Measurements from ENCODE around the gene SPAG6. TPM values are rescaled to one million over a fixed set of nuclear protein-coding genes. Genes with fewer than 3 reads are reported as not detected.
"Not testable (repeated sequence)": the region's sequence is repeated elsewhere in the genome, so short reads cannot be mapped to it uniquely, and the experiment has no call there.

SPAG6 gene
- total RNA-seq, 1 donor from 2014 or later = 0.46 TPM

- Mint-ChIP-seq H3K4me1 (ENCODE audit: unreplicated experiment) (no peaks in the 10 kb centered on the region), H3K27me3 (ENCODE audit: unreplicated experiment) (no peaks in the 10 kb centered on the region), H3K9me3 (ENCODE audit: unreplicated experiment) (no peaks in the 10 kb centered on the region), H3K4me3 (ENCODE audit: unreplicated experiment) (no peak overlapping the region), H3K36me3 (ENCODE audit: low read depth, unreplicated experiment) (no peaks in the 10 kb centered on the region), H3K27ac (ENCODE audit: unreplicated experiment) (no peak overlapping the region)
- DNase-seq (ENCODE audit: low spot score) = no peak
- TF ChIP-seq CTCF (IDR thresholded peaks at IDR 0.05; ENCODE audit: unreplicated experiment) = no peak
These were observed 35.9 kb upstream of the SPAG6 start for GRCh38 chr10:22309180-22310000.

GRCh38 chr10:22310012-22310411 lies 35.3 kb upstream of the SPAG6 start:
- DNase-seq (ENCODE audit: low spot score); H3K4me3 Mint-ChIP-seq (ENCODE audit: unreplicated experiment); H3K27me3 Mint-ChIP-seq (ENCODE audit: unreplicated experiment); H3K4me1 Mint-ChIP-seq (ENCODE audit: unreplicated experiment); H3K9me3 Mint-ChIP-seq (ENCODE audit: unreplicated experiment); H3K27ac Mint-ChIP-seq (ENCODE audit: unreplicated experiment); H3K36me3 Mint-ChIP-seq (ENCODE audit: low read depth, unreplicated experiment): not testable (repeated sequence)

- Mint-ChIP-seq H3K9me3 (ENCODE audit: unreplicated experiment) (no peaks in the 10 kb centered on the region), H3K36me3 (ENCODE audit: low read depth, unreplicated experiment) (no peaks in the 10 kb centered on the region), H3K4me1 (ENCODE audit: unreplicated experiment) (peaks cover 7% of the 10 kb centered on the region), H3K4me3 (ENCODE audit: unreplicated experiment) (no peak overlapping the region), H3K27ac (ENCODE audit: unreplicated experiment) (no peak overlapping the region), H3K27me3 (ENCODE audit: unreplicated experiment) (peaks cover 9% of the 10 kb centered on the region)
- no peak for DNase-seq (ENCODE audit: low spot score)
- TF ChIP-seq CTCF (IDR thresholded peaks at IDR 0.05; ENCODE audit: unreplicated experiment) = no peak
These were observed 34.4 kb upstream of the SPAG6 start for GRCh38 chr10:22310928-22311327.

- no peak for DNase-seq (ENCODE audit: low spot score)
- H3K4me1 Mint-ChIP-seq (ENCODE audit: unreplicated experiment) = peaks cover 17% of the 10 kb centered on the region
- no peak overlapping the region for H3K4me3 Mint-ChIP-seq (ENCODE audit: unreplicated experiment)
- no peak for TF ChIP-seq CTCF (IDR thresholded peaks at IDR 0.05; ENCODE audit: unreplicated experiment)
- H3K36me3 Mint-ChIP-seq (ENCODE audit: low read depth, unreplicated experiment) = peaks cover 2% of the 10 kb centered on the region
- H3K9me3 Mint-ChIP-seq (ENCODE audit: unreplicated experiment) = no peaks in the 10 kb centered on the region
- peaks cover 12% of the 10 kb centered on the region for H3K27me3 Mint-ChIP-seq (ENCODE audit: unreplicated experiment)
- no peak overlapping the region for H3K27ac Mint-ChIP-seq (ENCODE audit: unreplicated experiment)
These were observed 30.4 kb upstream of the SPAG6 start for GRCh38 chr10:22314852-22315251.

GRCh38 chr10:22315455-22316285 lies 29.6 kb upstream of the SPAG6 start:
- no peak for DNase-seq (ENCODE audit: low spot score)
- peaks cover 16% of the 10 kb centered on the region for H3K27me3 Mint-ChIP-seq (ENCODE audit: unreplicated experiment)
- peak overlapping the region; percentile 97 for H3K4me3 Mint-ChIP-seq (ENCODE audit: unreplicated experiment)
- peaks cover 7% of the 10 kb centered on the region for H3K36me3 Mint-ChIP-seq (ENCODE audit: low read depth, unreplicated experiment)
- no peaks in the 10 kb centered on the region for H3K9me3 Mint-ChIP-seq (ENCODE audit: unreplicated experiment)
- TF ChIP-seq CTCF (IDR thresholded peaks at IDR 0.05; ENCODE audit: unreplicated experiment) = no peak
- peaks cover 21% of the 10 kb centered on the region for H3K4me1 Mint-ChIP-seq (ENCODE audit: unreplicated experiment)
- H3K27ac Mint-ChIP-seq (ENCODE audit: unreplicated experiment) = peak overlapping the region; percentile 92

Data from endothelial cell (in vitro differentiated cells).